Ascending aorta (tissue), 2 donors: ENCODE results near the gene ANKRD44. TPM values are rescaled to one million over a fixed set of nuclear protein-coding genes. Genes with fewer than 3 reads are reported as not detected.

Source experiments
- DNase-seq, 2 donors: peaks; one replicate each; pipeline ENCODE4 v3.0.0-alpha.2; 2019; ENCODE audit warnings: low spot score in 2 of 2
- H3K27ac ChIP-seq, 2 donors: fragments of 200-600 bp; sonication (generic); one replicate each; pipeline ENCODE4 v1.5.1; 2016 to 2017; ENCODE audit warnings: mild to moderate bottlenecking in 1 of 2
- H3K27me3 ChIP-seq: fragments of 200-600 bp; sonication (generic); one replicate; pipeline ENCODE4 v1.5.1; 2017
- H3K36me3 ChIP-seq, 2 donors: fragments of 200-600 bp; sonication (generic); one replicate each; pipeline ENCODE4 v1.5.1; 2016
- H3K4me1 ChIP-seq, 2 donors: fragments of 200-600 bp; sonication (generic); one replicate each; pipeline ENCODE4 v1.5.1; 2016 to 2017; ENCODE audit warnings: mild to moderate bottlenecking in 1 of 2
- H3K4me3 ChIP-seq, 2 donors: fragments of 200-600 bp; sonication (generic); one replicate each; pipeline ENCODE4 v1.5.1; 2016 to 2017; ENCODE audit warnings: mild to moderate bottlenecking in 1 of 2
- H3K9me3 ChIP-seq, 2 donors: fragments of 200-600 bp; sonication (generic); one replicate each; pipeline ENCODE4 v1.5.1; 2016
- CTCF ChIP-seq, 3 experiments: fragments of 200-600 bp in 2 of 3; fragments of 450-650 bp in 1 of 3; sonication (generic) in 2 of 3; IDR thresholded peaks; one replicate each; pipeline ENCODE4 v1.5.1; 2016 to 2019; ENCODE audit warnings: antibody characterized with exemption in 3 of 3, mild to moderate bottlenecking in 1 of 3, moderate library complexity in 1 of 3
- intact Hi-C: fragments of 100-400 bp; cut with DNase I; formaldehyde crosslinking; loops from one replicate; pipeline ENCODE4 v1.15.1; 2023
- total RNA-seq: library from RNA; depleted of rRNA; stranded (reverse); fragments of >200 nt; gene quantifications from one replicate; pipeline ENCODE4 v1.1.0, GENCODE V29; 2016

Gene ANKRD44
- total RNA-seq, 1 donor from 2014 or later = 66.3 TPM

DNA sequence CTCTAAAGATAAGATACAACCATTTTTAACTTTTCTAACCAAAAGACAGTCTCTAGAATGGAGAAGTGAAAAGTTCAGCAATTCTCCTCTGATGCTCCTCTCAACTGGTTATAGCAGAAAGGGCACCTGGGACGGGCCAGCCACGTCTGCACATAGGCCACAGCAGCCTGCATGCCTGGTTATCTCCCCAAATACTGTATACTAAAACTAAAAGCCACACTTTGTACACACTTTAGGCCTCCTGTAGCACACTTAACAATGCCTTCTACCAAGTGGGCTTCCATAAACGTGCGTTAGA lies 179.1 kb downstream of the ANKRD44 start:
- intact Hi-C loops = no loop called here
- no peak for DNase-seq

DNA sequence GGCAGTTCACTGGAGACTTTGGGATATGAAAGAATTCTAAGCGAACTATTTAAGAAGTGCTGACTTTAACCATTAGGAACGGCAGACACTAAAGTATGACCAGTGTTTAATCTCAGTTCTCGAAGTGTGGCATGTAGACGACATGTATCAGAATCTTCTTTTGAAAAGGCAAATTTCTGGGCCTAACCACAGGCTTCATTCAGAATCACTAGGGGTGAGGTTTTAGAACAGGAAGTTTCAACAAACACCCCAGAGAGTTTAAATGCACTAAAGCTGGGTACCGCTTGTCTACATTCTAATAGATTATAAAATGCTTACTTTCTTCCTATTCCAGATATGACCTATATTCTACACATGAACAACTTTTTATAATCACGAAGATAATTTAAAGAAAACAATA lies 180.3 kb downstream of the ANKRD44 start:
- Histone ChIP-seq H3K36me3 (peaks cover 0 to 4% of the 10 kb centered on the region in 2 donors), H3K27ac (no peak overlapping the region), H3K27me3 (no peaks in the 10 kb centered on the region), H3K4me3 (no peak overlapping the region), H3K4me1 (peaks cover 0 to 10% of the 10 kb centered on the region in 2 donors), H3K9me3 (no peaks in the 10 kb centered on the region)
- TF ChIP-seq CTCF (IDR thresholded peaks at IDR 0.05) = no peak
- intact Hi-C loops = no loop called here
- no peak for DNase-seq

More for the DNA sequence above, 179.1 kb downstream of the ANKRD44 start:
- Histone ChIP-seq H3K36me3 (peaks cover 0 to 4% of the 10 kb centered on the region in 2 donors), H3K4me3 (no peak overlapping the region), H3K4me1 (peaks cover 0 to 13% of the 10 kb centered on the region in 2 donors), H3K27ac (no peak overlapping the region), H3K27me3 (no peaks in the 10 kb centered on the region), H3K9me3 (no peaks in the 10 kb centered on the region)
- TF ChIP-seq CTCF (IDR thresholded peaks at IDR 0.05) = no peak

DNA sequence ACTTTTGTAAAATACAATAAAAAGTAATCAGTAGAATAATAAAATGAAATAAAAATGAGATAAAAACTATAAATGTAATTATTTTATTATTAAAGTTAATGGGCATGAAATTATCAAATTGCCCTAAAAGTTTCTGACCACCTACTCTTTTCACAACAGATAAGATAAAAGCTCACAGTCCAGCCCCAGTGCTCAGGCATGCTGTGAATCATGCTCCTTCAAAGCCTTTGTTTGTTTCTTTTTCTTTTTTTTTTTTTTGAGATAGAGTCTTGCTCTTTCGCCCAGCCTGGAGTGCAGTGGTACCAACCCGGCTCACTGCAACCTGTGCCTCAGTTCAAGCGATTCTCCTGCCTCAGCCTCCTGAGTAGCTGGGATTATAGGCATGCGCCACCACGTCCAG lies 181.7 kb downstream of the ANKRD44 start:
- no peak overlapping the region for H3K27ac ChIP-seq
- no peak for DNase-seq
- H3K36me3 ChIP-seq = no peaks in the 10 kb centered on the region
- no peaks in the 10 kb centered on the region for H3K9me3 ChIP-seq
- H3K27me3 ChIP-seq = no peaks in the 10 kb centered on the region
- intact Hi-C loops = no loop called here
- no peak overlapping the region for H3K4me3 ChIP-seq
- TF ChIP-seq CTCF (IDR thresholded peaks at IDR 0.05) = no peak
- peaks cover 0 to 20% of the 10 kb centered on the region in 2 donors for H3K4me1 ChIP-seq

DNA sequence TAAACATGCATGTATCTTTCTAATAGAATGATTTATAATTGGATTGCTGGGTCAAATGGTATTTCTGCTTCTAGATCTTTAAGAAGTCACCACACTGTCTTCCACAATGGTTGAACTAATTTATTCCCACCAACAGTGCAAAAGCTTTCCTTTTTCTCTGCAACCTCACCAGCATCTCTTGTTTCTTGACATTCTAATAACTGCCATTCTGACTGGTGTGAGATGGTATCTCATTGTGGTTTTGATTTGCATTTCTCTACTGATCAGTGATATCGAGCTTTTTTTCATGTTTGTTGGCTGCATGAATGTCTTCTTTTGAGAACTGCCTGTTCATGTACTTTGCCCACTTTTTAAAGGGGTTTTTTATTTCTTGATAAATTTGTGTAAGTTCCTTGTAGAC lies 182.5 kb downstream of the ANKRD44 start:
- H3K27me3 ChIP-seq = no peaks in the 10 kb centered on the region
- no peak overlapping the region for H3K27ac ChIP-seq
- no peak overlapping the region for H3K4me3 ChIP-seq
- no peaks in the 10 kb centered on the region for H3K9me3 ChIP-seq
- peaks cover 0 to 21% of the 10 kb centered on the region in 2 donors for H3K4me1 ChIP-seq
- no peak for TF ChIP-seq CTCF (IDR thresholded peaks at IDR 0.05)
- intact Hi-C loops = no loop called here
- H3K36me3 ChIP-seq = no peaks in the 10 kb centered on the region
- DNase-seq = no peak

DNA sequence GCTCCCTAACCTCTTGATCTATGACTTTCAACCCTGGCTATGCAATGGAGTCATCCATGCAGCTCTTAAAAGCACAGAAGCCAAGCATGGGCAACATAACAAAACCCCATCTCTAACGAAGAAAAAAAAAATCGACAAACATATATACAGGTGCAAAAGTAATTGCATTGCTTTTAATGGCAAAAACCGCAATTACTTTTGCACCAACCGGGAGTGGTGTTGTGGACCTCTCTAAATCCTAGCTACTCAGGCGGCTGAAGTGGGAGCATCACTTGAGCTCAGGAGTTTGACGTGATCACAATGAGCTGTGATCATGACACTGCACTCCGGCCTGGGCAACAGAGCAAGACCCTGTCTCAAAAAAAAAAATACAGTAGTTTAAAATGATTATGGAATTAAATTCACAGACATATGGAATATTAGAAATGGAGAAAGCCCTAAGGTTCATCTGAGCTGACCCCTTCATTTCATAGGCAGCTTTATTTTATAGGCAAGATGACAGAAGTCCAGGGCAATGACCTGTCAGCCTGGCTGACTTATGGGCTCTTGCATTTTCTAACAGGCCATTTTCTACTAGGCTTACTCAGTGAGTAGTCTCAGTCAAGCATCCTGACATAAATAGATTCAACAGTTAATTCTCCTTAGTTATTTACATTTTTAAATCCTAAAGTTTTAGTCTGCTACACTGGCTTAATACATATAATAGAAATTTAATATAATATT lies 183.8 kb downstream of the ANKRD44 start:
- no peaks in the 10 kb centered on the region for H3K9me3 ChIP-seq
- no peak for TF ChIP-seq CTCF (IDR thresholded peaks at IDR 0.05)
- H3K4me3 ChIP-seq = no peak overlapping the region
- peaks cover 0 to 19% of the 10 kb centered on the region in 2 donors for H3K4me1 ChIP-seq
- DNase-seq = no peak
- intact Hi-C loops = no loop called here
- no peaks in the 10 kb centered on the region for H3K27me3 ChIP-seq
- H3K36me3 ChIP-seq = no peaks in the 10 kb centered on the region
- H3K27ac ChIP-seq = no peak overlapping the region
